ENCODE data around the gene GIMAP8. TPM values are rescaled to one million over a fixed set of nuclear protein-coding genes. Genes with fewer than 3 reads are reported as not detected.
"Not testable (repeated sequence)": the region's sequence is repeated elsewhere in the genome, so short reads cannot be mapped to it uniquely, and the experiment has no call there.

The GIMAP8 gene
- total RNA-seq, 2 experiments from 2014 or later, result 11.8 TPM

- H3K27ac Mint-ChIP-seq, result peak overlapping the region; percentile 86
- H3K36me3 Mint-ChIP-seq, result peaks cover 40% of the 10 kb centered on the region
- H3K27me3 Mint-ChIP-seq, result no peaks in the 10 kb centered on the region
- CTCF ChIA-PET, result interaction anchor here (0.9 kb wide), 1 partner anchor 27 kb away, joined by 3 read pairs; no protein-coding TSS in a partner anchor
- DNase-seq, result no peak
- POLR2A ChIA-PET, result interaction anchor here (1.1 to 1.6 kb wide), 3 partner anchors 11 to 26 kb away, joined by 3 to 6 read pairs (median 3); partner anchors contain the start of gene GIMAP8
- peaks cover 82% of the 10 kb centered on the region for H3K4me1 Mint-ChIP-seq (ENCODE audit: low read depth)
- no peaks in the 10 kb centered on the region for H3K9me3 Mint-ChIP-seq
- H3K4me3 Mint-ChIP-seq, result peak overlapping the region; percentile 48
- intact Hi-C loops (cut with micrococcal nuclease), result loop anchor here (1.0 kb wide), 1 partner anchor 10 kb away; no protein-coding TSS in a partner anchor
Observed at GRCh38 chr7:150476285-150476684, 25.9 kb downstream of the GIMAP8 start.

GRCh38 chr7:150476819-150477631, 26.6 kb downstream of the GIMAP8 start:
- Mint-ChIP-seq H3K9me3 (no peaks in the 10 kb centered on the region), H3K27ac (peak overlapping the region; percentile 86), H3K4me3 (peak overlapping the region; percentile 48), H3K4me1 (ENCODE audit: low read depth) (peaks cover 87% of the 10 kb centered on the region), H3K36me3 (peaks cover 37% of the 10 kb centered on the region), H3K27me3 (no peaks in the 10 kb centered on the region)
- ChIA-PET POLR2A (interaction anchor here (0.6 to 1.3 kb wide), 3 partner anchors 10 to 27 kb away, joined by 3 read pairs; partner anchors contain the start of gene GIMAP8), CTCF (interaction anchor here (1.0 kb wide), 1 partner anchor 43 kb away, joined by 3 read pairs; no protein-coding TSS in a partner anchor)
- DNase-seq, result peak; percentile 70
- intact Hi-C loops (cut with micrococcal nuclease), result loop anchor here (1.0 kb wide), 1 partner anchor 11 kb away; no protein-coding TSS in a partner anchor

- DNase-seq, result peak; percentile 49
- intact Hi-C loops (cut with micrococcal nuclease), result no loop called here
- no peaks in the 10 kb centered on the region for H3K9me3 Mint-ChIP-seq
- peak overlapping the region; percentile 7 for H3K4me3 Mint-ChIP-seq
- peaks cover 88% of the 10 kb centered on the region for H3K4me1 Mint-ChIP-seq (ENCODE audit: low read depth)
- peaks cover 29% of the 10 kb centered on the region for H3K36me3 Mint-ChIP-seq
- H3K27ac Mint-ChIP-seq, result peak overlapping the region; percentile 86
- POLR2A ChIA-PET, result interaction anchor here (0.9 to 4.6 kb wide), 4 partner anchors 11 to 85 kb away, joined by 3 to 32 read pairs (median 4); partner anchors contain the start of gene GIMAP8
- no peaks in the 10 kb centered on the region for H3K27me3 Mint-ChIP-seq
- CTCF ChIA-PET, result interaction anchor here (0.7 to 1.5 kb wide), 4 partner anchors 14 to 278 kb away, joined by 3 to 4 read pairs (median 4); partner anchors contain the start of gene GIMAP8
Observed at GRCh38 chr7:150479023-150479716, 28.7 kb downstream of the GIMAP8 start.

- peak overlapping the region; percentile 83 for H3K4me3 Mint-ChIP-seq
- peak; percentile 63 for DNase-seq
- peaks cover 94% of the 10 kb centered on the region for H3K4me1 Mint-ChIP-seq (ENCODE audit: low read depth)
- H3K9me3 Mint-ChIP-seq, result no peaks in the 10 kb centered on the region
- peaks cover 11% of the 10 kb centered on the region for H3K36me3 Mint-ChIP-seq
- ChIA-PET CTCF (interaction anchor here (1.0 to 1.9 kb wide), 9 partner anchors 21 to 275 kb away, joined by 3 to 5 read pairs (median 4); partner anchors contain the start of genes GIMAP2, GIMAP4, GIMAP6 and GIMAP8), POLR2A (interaction anchor here (0.6 to 4.6 kb wide), 13 partner anchors 15 to 274 kb away, joined by 3 to 32 read pairs (median 3); partner anchors contain the start of genes GIMAP1, GIMAP7 and GIMAP8)
- no peaks in the 10 kb centered on the region for H3K27me3 Mint-ChIP-seq
- intact Hi-C loops (cut with micrococcal nuclease), result loop anchor here (1.0 to 5.0 kb wide), 3 partner anchors 22 to 36 kb away; no protein-coding TSS in a partner anchor
- H3K27ac Mint-ChIP-seq, result peak overlapping the region; percentile 99
Observed at GRCh38 chr7:150481186-150481920, 30.9 kb downstream of the GIMAP8 start.

- Mint-ChIP-seq H3K9me3 (no peaks in the 10 kb centered on the region), H3K27ac (peak overlapping the region; percentile 99), H3K4me3 (peak overlapping the region; percentile 83), H3K4me1 (ENCODE audit: low read depth) (peaks cover 92% of the 10 kb centered on the region), H3K36me3 (peaks cover 9% of the 10 kb centered on the region), H3K27me3 (no peaks in the 10 kb centered on the region)
- CTCF ChIA-PET, result interaction anchor here (1.0 to 1.9 kb wide), 9 partner anchors 20 to 274 kb away, joined by 3 to 5 read pairs (median 4); partner anchors contain the start of genes GIMAP2, GIMAP4, GIMAP6 and GIMAP8
- intact Hi-C loops (cut with micrococcal nuclease), result loop anchor here (1.0 to 5.0 kb wide), 3 partner anchors 21 to 35 kb away; no protein-coding TSS in a partner anchor
- no peak for DNase-seq
- POLR2A ChIA-PET, result interaction anchor here (1.1 to 4.6 kb wide), 9 partner anchors 15 to 273 kb away, joined by 3 to 32 read pairs (median 3); partner anchors contain the start of genes GIMAP1, GIMAP7 and GIMAP8
Observed at GRCh38 chr7:150481922-150482321, 31.5 kb downstream of the GIMAP8 start.

- ChIA-PET POLR2A (interaction anchor here (1.2 kb wide), 1 partner anchor 31 kb away, joined by 3 read pairs; the partner anchor contains the start of gene GIMAP7), CTCF (interaction anchor here (1.7 kb wide), 1 partner anchor 34 kb away, joined by 9 read pairs; no protein-coding TSS in a partner anchor)
- intact Hi-C loops (cut with micrococcal nuclease), result loop anchor here (5.0 kb wide), 1 partner anchor 34 kb away; no protein-coding TSS in a partner anchor
- not testable (repeated sequence) for DNase-seq, H3K9me3 Mint-ChIP-seq, H3K36me3 Mint-ChIP-seq, H3K27me3 Mint-ChIP-seq
- Mint-ChIP-seq H3K4me3 (peak overlapping the region; percentile 61), H3K4me1 (ENCODE audit: low read depth) (peaks cover 92% of the 10 kb centered on the region), H3K27ac (peak overlapping the region; percentile 99)
Observed at GRCh38 chr7:150483514-150483913, 33.1 kb downstream of the GIMAP8 start.

GRCh38 chr7:150484071-150484470, 33.6 kb downstream of the GIMAP8 start:
- CTCF ChIA-PET, result interaction anchor here (1.3 to 1.7 kb wide), 2 partner anchors 24 to 35 kb away, joined by 3 to 9 read pairs; no protein-coding TSS in a partner anchor
- not testable (repeated sequence) for DNase-seq, H3K27me3 Mint-ChIP-seq, H3K36me3 Mint-ChIP-seq, H3K9me3 Mint-ChIP-seq
- POLR2A ChIA-PET, result interaction anchor here (1.2 kb wide), 1 partner anchor 31 kb away, joined by 3 read pairs; the partner anchor contains the start of gene GIMAP7
- Mint-ChIP-seq H3K4me3 (peak overlapping the region; percentile 61), H3K4me1 (ENCODE audit: low read depth) (peaks cover 90% of the 10 kb centered on the region), H3K27ac (peak overlapping the region; percentile 99)
- intact Hi-C loops (cut with micrococcal nuclease), result loop anchor here (5.0 kb wide), 1 partner anchor 33 kb away; no protein-coding TSS in a partner anchor

- Mint-ChIP-seq H3K4me1 (ENCODE audit: low read depth) (peaks cover 70% of the 10 kb centered on the region), H3K4me3 (no peak overlapping the region), H3K27me3 (no peaks in the 10 kb centered on the region), H3K36me3 (peaks cover 10% of the 10 kb centered on the region), H3K9me3 (peaks cover 12% of the 10 kb centered on the region), H3K27ac (no peak overlapping the region)
- POLR2A ChIA-PET, result no interaction called here
- DNase-seq, result no peak
- intact Hi-C loops (cut with micrococcal nuclease), result loop anchor here (1.0 kb wide), 1 partner anchor 15 kb away; no protein-coding TSS in a partner anchor
- CTCF ChIA-PET, result no interaction called here
Observed at GRCh38 chr7:150487625-150488024, 37.2 kb downstream of the GIMAP8 start.

- Mint-ChIP-seq H3K36me3 (peaks cover 13% of the 10 kb centered on the region), H3K27me3 (no peaks in the 10 kb centered on the region), H3K4me3 (no peak overlapping the region), H3K9me3 (peaks cover 14% of the 10 kb centered on the region), H3K4me1 (ENCODE audit: low read depth) (peaks cover 56% of the 10 kb centered on the region), H3K27ac (no peak overlapping the region)
- DNase-seq, result no peak
- ChIA-PET CTCF (no interaction called here), POLR2A (no interaction called here)
- intact Hi-C loops (cut with micrococcal nuclease), result no loop called here
Observed at GRCh38 chr7:150489782-150490181, 39.4 kb downstream of the GIMAP8 start.

GRCh38 chr7:150493442-150493841, 43.0 kb downstream of the GIMAP8 start:
- POLR2A ChIA-PET; H3K27me3 Mint-ChIP-seq; CTCF ChIA-PET; H3K4me3 Mint-ChIP-seq; intact Hi-C loops (cut with micrococcal nuclease); DNase-seq; H3K27ac Mint-ChIP-seq: not testable (repeated sequence)
- Mint-ChIP-seq H3K4me1 (ENCODE audit: low read depth) (peaks cover 47% of the 10 kb centered on the region), H3K9me3 (peaks cover 24% of the 10 kb centered on the region), H3K36me3 (peaks cover 19% of the 10 kb centered on the region)
